Activated CD8-positive, alpha-beta memory T cell treated with anti-CD3 and anti-CD28 coated beads, Interleukin-2, amount 50 U/mL, for 24 hours (primary cell): ENCODE results near the gene ABCB4.

Experiments used
- DNase-seq: peaks from one replicate; pipeline ENCODE4 v3.0.0-alpha.2; 2020; ENCODE audit errors: extremely low read depth

ABCB4 gene

GRCh38 chr7:87475359-87476178 lies at the start of gene ABCB4:
Gene ABCB4, minus strand, starts transcription at chr7:87475680. Its CDS starts 215 bp downstream, at chr7:87475465.
- no peak for DNase-seq

GRCh38 chr7:87518735-87519134 lies 43.3 kb upstream of the ABCB4 start:
- no peak for DNase-seq

- DNase-seq: no peak
These were observed 42.4 kb upstream of the ABCB4 start for GRCh38 chr7:87517891-87518290.

GRCh38 chr7:87517136-87517815 lies 41.8 kb upstream of the ABCB4 start:
- no peak for DNase-seq

GRCh38 chr7:87513735-87514335 lies 38.4 kb upstream of the ABCB4 start:
- no peak for DNase-seq

- DNase-seq: no peak
These were observed 37.4 kb upstream of the ABCB4 start for GRCh38 chr7:87512906-87513305.

- no peak for DNase-seq
These were observed 36.0 kb upstream of the ABCB4 start for GRCh38 chr7:87511510-87511909.

- DNase-seq: no peak
These were observed 35.0 kb upstream of the ABCB4 start for GRCh38 chr7:87510411-87510875.

- DNase-seq: no peak
These were observed 32.0 kb upstream of the ABCB4 start for GRCh38 chr7:87507446-87507845.

- DNase-seq: no peak
These were observed 31.0 kb upstream of the ABCB4 start for GRCh38 chr7:87506246-87507180.

- DNase-seq: no peak
These were observed 30.2 kb upstream of the ABCB4 start for GRCh38 chr7:87505557-87506245.

- no peak for DNase-seq
These were observed 29.6 kb upstream of the ABCB4 start for GRCh38 chr7:87505122-87505521.

- no peak for DNase-seq
These were observed 24.0 kb upstream of the ABCB4 start for GRCh38 chr7:87499494-87499893.

GRCh38 chr7:87498893-87499292 lies 23.4 kb upstream of the ABCB4 start:
- no peak for DNase-seq

GRCh38 chr7:87497482-87497881 lies 22.0 kb upstream of the ABCB4 start:
- DNase-seq: no peak

- no peak for DNase-seq
These were observed 19.9 kb upstream of the ABCB4 start for GRCh38 chr7:87495366-87495765.

GRCh38 chr7:87494454-87494853 lies 19.0 kb upstream of the ABCB4 start:
- no peak for DNase-seq

GRCh38 chr7:87483131-87483530 lies 7.7 kb upstream of the ABCB4 start:
- no peak for DNase-seq

- no peak for DNase-seq
These were observed 6.6 kb upstream of the ABCB4 start for GRCh38 chr7:87482115-87482514.

GRCh38 chr7:87480386-87480785 lies 4.9 kb upstream of the ABCB4 start:
- no peak for DNase-seq

GRCh38 chr7:87479951-87480350 lies 4.5 kb upstream of the ABCB4 start:
- DNase-seq: no peak
